Upper lobe of left lung (tissue), 4 donors: ENCODE results near the gene TNNT3.

Source experiments
- CTCF ChIP-seq, 6 experiments: fragments of 450-650 bp in 4 of 6; fragments of 200-600 bp in 2 of 6; sonication (generic) in 2 of 6; IDR thresholded peaks; one replicate each; pipeline ENCODE4 v1.5.1; 2016 to 2019; ENCODE audit warnings: antibody characterized with exemption in 6 of 6
- POLR2AphosphoS5 ChIP-seq, 2 donors: sonication (generic); formaldehyde crosslinking; IDR thresholded peaks; one replicate each; pipeline ENCODE4 v1.5.1; 2017; ENCODE audit warnings: antibody characterized with exemption in 2 of 2

DNA sequence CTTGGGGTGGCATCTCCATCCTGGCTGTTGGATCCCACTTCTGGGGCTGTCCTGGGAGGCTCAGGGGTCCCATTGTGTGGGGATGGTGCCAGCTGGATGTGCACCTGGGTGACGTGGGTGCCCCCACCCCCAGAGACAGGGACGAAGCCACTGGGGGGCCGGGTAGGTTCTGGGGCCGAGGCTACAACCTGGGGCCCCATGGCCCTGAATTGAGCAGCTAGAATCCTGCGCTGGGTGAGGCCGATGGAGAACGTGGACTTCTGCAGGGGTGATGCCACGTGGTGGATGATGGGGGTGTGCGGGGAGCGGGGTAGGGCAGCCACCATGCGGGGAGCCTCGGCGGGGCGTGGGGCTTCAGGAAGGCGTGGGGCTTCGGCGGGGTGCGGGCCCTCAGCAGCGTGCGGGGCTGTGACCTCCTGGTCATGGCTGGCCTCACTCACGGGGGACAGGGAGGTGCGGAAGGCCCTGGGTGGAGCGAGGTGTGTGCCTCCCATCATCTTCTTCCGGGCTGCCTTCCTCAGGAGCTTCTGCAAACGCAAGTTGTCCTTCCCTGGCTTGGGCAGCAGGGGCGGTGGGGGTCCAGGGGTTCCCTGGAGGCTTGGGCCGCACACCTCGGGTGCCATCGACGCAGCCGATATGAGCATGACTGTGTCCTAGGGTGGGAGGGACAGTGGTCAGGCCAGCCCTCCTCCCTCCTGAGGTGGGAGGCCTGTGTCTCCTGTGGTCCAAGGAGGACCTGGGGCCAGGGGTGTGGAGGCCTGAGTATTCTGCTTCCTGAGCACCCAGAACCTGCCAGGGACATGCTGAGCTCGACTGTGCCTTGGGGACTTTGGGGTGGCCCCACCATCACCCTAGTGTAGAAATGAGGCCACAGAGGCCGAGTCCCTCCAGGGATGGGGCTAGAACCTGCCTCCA is 29.3 kb upstream of the TNNT3 start:
- no peak for TF ChIP-seq CTCF (IDR thresholded peaks at IDR 0.05)
- no peak for TF ChIP-seq POLR2AphosphoS5 (IDR thresholded peaks at IDR 0.05)
